ENCODE measurements around the gene SF3B6. TPM values are rescaled to one million over a fixed set of nuclear protein-coding genes. Genes with fewer than 3 reads are reported as not detected.
A peak's percentile ranks its signal among the peaks of the same experiment; 100 is the strongest.
"Not testable (repeated sequence)": the region's sequence is repeated elsewhere in the genome, so short reads cannot be mapped to it uniquely, and the experiment has no call there.

SF3B6 gene
- polyA plus RNA-seq, 6 donors from 2014 or later = 148 to 229 (median 185) TPM

- ATAC-seq (ENCODE audit: low read depth in 2 of 2) (no peak), DNase-seq (no peak)
- Mint-ChIP-seq H3K4me1 (peaks cover 15 to 26% (median 24%) of the 10 kb centered on the region in 3 donors), H3K4me3 (no peak overlapping the region), H3K27ac (no peak overlapping the region), H3K36me3 (peaks cover 4 to 26% of the 10 kb centered on the region in 2 donors), H3K9me3 (peaks cover 5 to 39% (median 24%) of the 10 kb centered on the region in 7 donors), H3K27me3 (no peaks in the 10 kb centered on the region)
Measured at GRCh38 chr2:24107336-24107735, 31.2 kb upstream of the SF3B6 start.

- DNase-seq (no peak), ATAC-seq (ENCODE audit: low read depth in 2 of 2) (no peak)
- H3K36me3 Mint-ChIP-seq = peaks cover 4 to 26% of the 10 kb centered on the region in 2 donors
- H3K4me1 Mint-ChIP-seq = peaks cover 15 to 26% (median 24%) of the 10 kb centered on the region in 3 donors
- H3K4me3 Mint-ChIP-seq = no peak overlapping the region
- peak overlapping the region in 1 of 6 donors; percentile 9 for H3K27ac Mint-ChIP-seq
- peaks cover 5 to 39% (median 24%) of the 10 kb centered on the region in 7 donors for H3K9me3 Mint-ChIP-seq
- H3K27me3 Mint-ChIP-seq = no peaks in the 10 kb centered on the region
Measured at GRCh38 chr2:24106786-24107185, 30.7 kb upstream of the SF3B6 start.

- peak overlapping the region in 1 of 6 donors; percentile 76 for H3K27ac Mint-ChIP-seq
- no peaks in the 10 kb centered on the region for H3K27me3 Mint-ChIP-seq
- no peak for ATAC-seq (ENCODE audit: low read depth in 2 of 2)
- H3K4me3 Mint-ChIP-seq = no peak overlapping the region
- DNase-seq = no peak
- H3K4me1 Mint-ChIP-seq = peaks cover 15 to 26% (median 24%) of the 10 kb centered on the region in 3 donors
- H3K9me3 Mint-ChIP-seq = peaks cover 5 to 39% (median 24%) of the 10 kb centered on the region in 7 donors
- peaks cover 4 to 26% of the 10 kb centered on the region in 2 donors for H3K36me3 Mint-ChIP-seq
Measured at GRCh38 chr2:24105816-24106215, 29.7 kb upstream of the SF3B6 start.

- H3K4me3 Mint-ChIP-seq = peak overlapping the region in 5 of 8 donors; percentile 53 to 83 (median 69)
- peak; percentile 66 to 70 for ATAC-seq (ENCODE audit: low read depth in 2 of 2)
- H3K27me3 Mint-ChIP-seq = no peaks in the 10 kb centered on the region
Measured at GRCh38 chr2:24104906-24105305, 28.8 kb upstream of the SF3B6 start.

GRCh38 chr2:24104110-24104650, 28.1 kb upstream of the SF3B6 start:
- Mint-ChIP-seq H3K4me3 (peak overlapping the region in 3 of 8 donors; percentile 22 to 80 (median 65)), H3K9me3 (peaks cover 5 to 34% (median 19%) of the 10 kb centered on the region in 7 donors), H3K27me3 (no peaks in the 10 kb centered on the region), H3K27ac (peak overlapping the region in 1 of 6 donors; percentile 62), H3K4me1 (peaks cover 15 to 26% (median 24%) of the 10 kb centered on the region in 3 donors), H3K36me3 (peaks cover 4 to 26% of the 10 kb centered on the region in 2 donors)
- ATAC-seq (ENCODE audit: low read depth in 2 of 2) (no peak), DNase-seq (no peak)

More at GRCh38 chr2:24104906-24105305, 28.8 kb upstream of the SF3B6 start:
- H3K4me1 Mint-ChIP-seq = peaks cover 15 to 26% (median 24%) of the 10 kb centered on the region in 3 donors
- H3K36me3 Mint-ChIP-seq = peaks cover 4 to 26% of the 10 kb centered on the region in 2 donors
- peaks cover 5 to 39% (median 24%) of the 10 kb centered on the region in 7 donors for H3K9me3 Mint-ChIP-seq
- DNase-seq = no peak
- peak overlapping the region; percentile 48 to 85 (median 70) for H3K27ac Mint-ChIP-seq

- Mint-ChIP-seq H3K36me3 (peaks cover 4 to 29% of the 10 kb centered on the region in 2 donors), H3K4me3 (no peak overlapping the region), H3K4me1 (peaks cover 15 to 30% (median 26%) of the 10 kb centered on the region in 3 donors), H3K9me3 (peaks cover 2 to 26% (median 15%) of the 10 kb centered on the region in 7 donors), H3K27ac (no peak overlapping the region), H3K27me3 (no peaks in the 10 kb centered on the region)
- ATAC-seq (ENCODE audit: low read depth in 2 of 2) (no peak), DNase-seq (no peak)
Measured at GRCh38 chr2:24102677-24103076, 26.6 kb upstream of the SF3B6 start.

GRCh38 chr2:24101992-24102391, 25.9 kb upstream of the SF3B6 start:
- Mint-ChIP-seq H3K36me3 (peaks cover 4 to 22% of the 10 kb centered on the region in 2 donors), H3K9me3 (peaks cover 0 to 21% (median 10%) of the 10 kb centered on the region in 7 donors), H3K4me3 (no peak overlapping the region), H3K27ac (no peak overlapping the region), H3K4me1 (peaks cover 15 to 30% (median 26%) of the 10 kb centered on the region in 3 donors), H3K27me3 (no peaks in the 10 kb centered on the region)
- DNase-seq (no peak), ATAC-seq (ENCODE audit: low read depth in 2 of 2) (no peak)

GRCh38 chr2:24100732-24101131, 24.6 kb upstream of the SF3B6 start:
- H3K4me3 Mint-ChIP-seq; H3K27ac Mint-ChIP-seq; ATAC-seq (ENCODE audit: low read depth in 2 of 2); DNase-seq; H3K27me3 Mint-ChIP-seq: not testable (repeated sequence)
- H3K9me3 Mint-ChIP-seq = peaks cover 0 to 13% (median 5%) of the 10 kb centered on the region in 7 donors
- peaks cover 12 to 23% of the 10 kb centered on the region in 2 donors for H3K36me3 Mint-ChIP-seq
- H3K4me1 Mint-ChIP-seq = peaks cover 15 to 29% (median 26%) of the 10 kb centered on the region in 3 donors

- H3K4me1 Mint-ChIP-seq; H3K9me3 Mint-ChIP-seq; H3K27me3 Mint-ChIP-seq; H3K27ac Mint-ChIP-seq; DNase-seq; ATAC-seq (ENCODE audit: low read depth in 2 of 2): not testable (repeated sequence)
- Mint-ChIP-seq H3K36me3 (peaks cover 8 to 15% of the 10 kb centered on the region in 2 donors), H3K4me3 (peak overlapping the region in 1 of 8 donors; percentile 10)
Measured at GRCh38 chr2:24095171-24095677, 19.1 kb upstream of the SF3B6 start.

- not testable (repeated sequence) for H3K27ac Mint-ChIP-seq; H3K27me3 Mint-ChIP-seq; H3K4me3 Mint-ChIP-seq; DNase-seq; H3K4me1 Mint-ChIP-seq; H3K9me3 Mint-ChIP-seq; ATAC-seq (ENCODE audit: low read depth in 2 of 2)
- H3K36me3 Mint-ChIP-seq = peaks cover 8 to 13% of the 10 kb centered on the region in 2 donors
Measured at GRCh38 chr2:24093270-24093669, 17.1 kb upstream of the SF3B6 start.

- ATAC-seq (ENCODE audit: low read depth in 2 of 2) (no peak), DNase-seq (no peak)
- Mint-ChIP-seq H3K27ac (no peak overlapping the region), H3K27me3 (no peaks in the 10 kb centered on the region), H3K4me3 (no peak overlapping the region), H3K4me1 (peaks cover 3 to 11% (median 8%) of the 10 kb centered on the region in 3 donors), H3K36me3 (no peaks in the 10 kb centered on the region), H3K9me3 (peaks cover 0 to 2% (median 0%) of the 10 kb centered on the region in 7 donors)
Measured at GRCh38 chr2:24088821-24089359, 12.8 kb upstream of the SF3B6 start.

GRCh38 chr2:24087032-24087431, 10.9 kb upstream of the SF3B6 start:
- DNase-seq (no peak), ATAC-seq (ENCODE audit: low read depth in 2 of 2) (no peak)
- peak overlapping the region in 1 of 6 donors; percentile 51 for H3K27ac Mint-ChIP-seq
- H3K36me3 Mint-ChIP-seq = peaks cover 0 to 6% of the 10 kb centered on the region in 2 donors
- no peaks in the 10 kb centered on the region for H3K9me3 Mint-ChIP-seq
- H3K27me3 Mint-ChIP-seq = no peaks in the 10 kb centered on the region
- peak overlapping the region in 1 of 8 donors; percentile 75 for H3K4me3 Mint-ChIP-seq
- peaks cover 14 to 17% (median 14%) of the 10 kb centered on the region in 3 donors for H3K4me1 Mint-ChIP-seq

- peaks cover 14 to 17% (median 14%) of the 10 kb centered on the region in 3 donors for H3K4me1 Mint-ChIP-seq
- H3K4me3 Mint-ChIP-seq = peak overlapping the region in 2 of 8 donors; percentile 69 to 72
- no peaks in the 10 kb centered on the region for H3K9me3 Mint-ChIP-seq
- no peak for DNase-seq
- no peaks in the 10 kb centered on the region for H3K27me3 Mint-ChIP-seq
- no peak for ATAC-seq (ENCODE audit: low read depth in 2 of 2)
- H3K27ac Mint-ChIP-seq = no peak overlapping the region
- H3K36me3 Mint-ChIP-seq = peaks cover 0 to 8% of the 10 kb centered on the region in 2 donors
Measured at GRCh38 chr2:24086241-24086640, 10.1 kb upstream of the SF3B6 start.

GRCh38 chr2:24085200-24085489, 9.0 kb upstream of the SF3B6 start:
- Mint-ChIP-seq H3K27ac (peak overlapping the region in 1 of 6 donors; percentile 70), H3K9me3 (no peaks in the 10 kb centered on the region), H3K27me3 (no peaks in the 10 kb centered on the region), H3K4me3 (peak overlapping the region in 7 of 8 donors; percentile 24 to 97 (median 92)), H3K4me1 (peaks cover 14 to 17% (median 14%) of the 10 kb centered on the region in 3 donors), H3K36me3 (peaks cover 0 to 8% of the 10 kb centered on the region in 2 donors)
- DNase-seq (no peak), ATAC-seq (ENCODE audit: low read depth in 2 of 2) (no peak)
